ENCODE data around the gene OSTN.

Gene OSTN

DNA sequence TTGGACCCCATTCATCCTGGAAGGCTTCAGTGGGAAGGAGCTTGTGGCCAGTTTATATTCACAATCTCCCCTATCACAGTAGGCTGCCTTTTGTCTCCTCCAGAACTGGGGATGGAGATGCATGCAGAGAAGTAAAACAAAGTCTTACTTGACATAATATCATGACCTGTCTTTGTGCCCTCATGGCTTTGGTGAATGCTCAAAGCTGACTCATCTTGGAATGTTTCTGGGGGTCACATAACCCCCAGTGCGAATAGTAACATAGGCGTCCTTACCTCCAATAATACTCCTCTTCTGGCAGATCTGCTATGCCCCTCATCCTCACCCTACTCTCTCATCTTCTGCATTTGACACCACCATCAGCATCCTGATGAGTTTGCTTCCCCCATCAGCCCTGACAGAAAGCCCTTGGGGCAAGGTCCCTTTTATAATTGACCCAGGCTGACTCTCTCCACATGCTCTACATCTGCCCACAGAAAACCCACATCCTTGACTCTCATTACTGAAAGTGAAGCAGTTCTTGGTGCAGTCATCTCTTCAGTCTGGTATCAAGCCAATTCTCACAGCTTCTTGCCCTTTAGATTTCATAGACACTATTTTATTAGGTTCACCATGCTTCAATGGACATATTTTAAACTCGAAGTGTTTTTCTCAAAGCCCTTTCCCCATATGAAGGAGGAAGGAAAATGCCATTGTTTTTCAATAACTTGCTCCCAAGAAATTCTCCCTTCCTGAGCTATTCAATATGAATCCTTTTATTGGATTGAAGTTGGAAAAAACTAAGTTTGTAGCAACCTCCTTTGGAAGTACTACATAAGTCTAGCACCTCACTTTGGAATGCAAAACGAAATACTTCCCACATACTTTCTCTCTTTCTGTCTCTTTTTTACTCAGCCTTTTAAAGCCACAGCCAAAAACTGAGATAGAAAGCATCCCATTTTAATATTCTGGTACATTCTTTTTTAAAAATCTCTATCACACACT, 36.6 kb downstream of the OSTN start:
- DNase-seq, result no peak

DNA sequence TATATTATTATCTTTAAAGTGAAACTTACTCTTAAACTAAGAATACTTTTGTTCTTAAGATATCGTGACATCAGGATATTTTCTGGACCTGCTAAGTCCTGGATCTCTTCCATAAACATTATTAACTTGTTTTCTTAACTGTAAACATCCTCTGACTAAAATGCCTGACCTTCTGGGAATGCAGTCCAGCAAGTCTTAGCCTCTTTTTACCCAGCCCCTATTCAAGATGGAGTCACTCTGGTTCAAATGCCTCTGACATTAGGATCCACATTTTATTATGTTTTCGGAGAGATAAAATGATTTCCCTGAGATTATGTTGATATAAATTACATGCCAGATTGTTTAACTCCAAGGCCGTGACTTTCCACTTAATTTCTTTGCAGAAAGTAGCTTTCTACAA, 37.6 kb downstream of the OSTN start:
- no peak for DNase-seq

DNA sequence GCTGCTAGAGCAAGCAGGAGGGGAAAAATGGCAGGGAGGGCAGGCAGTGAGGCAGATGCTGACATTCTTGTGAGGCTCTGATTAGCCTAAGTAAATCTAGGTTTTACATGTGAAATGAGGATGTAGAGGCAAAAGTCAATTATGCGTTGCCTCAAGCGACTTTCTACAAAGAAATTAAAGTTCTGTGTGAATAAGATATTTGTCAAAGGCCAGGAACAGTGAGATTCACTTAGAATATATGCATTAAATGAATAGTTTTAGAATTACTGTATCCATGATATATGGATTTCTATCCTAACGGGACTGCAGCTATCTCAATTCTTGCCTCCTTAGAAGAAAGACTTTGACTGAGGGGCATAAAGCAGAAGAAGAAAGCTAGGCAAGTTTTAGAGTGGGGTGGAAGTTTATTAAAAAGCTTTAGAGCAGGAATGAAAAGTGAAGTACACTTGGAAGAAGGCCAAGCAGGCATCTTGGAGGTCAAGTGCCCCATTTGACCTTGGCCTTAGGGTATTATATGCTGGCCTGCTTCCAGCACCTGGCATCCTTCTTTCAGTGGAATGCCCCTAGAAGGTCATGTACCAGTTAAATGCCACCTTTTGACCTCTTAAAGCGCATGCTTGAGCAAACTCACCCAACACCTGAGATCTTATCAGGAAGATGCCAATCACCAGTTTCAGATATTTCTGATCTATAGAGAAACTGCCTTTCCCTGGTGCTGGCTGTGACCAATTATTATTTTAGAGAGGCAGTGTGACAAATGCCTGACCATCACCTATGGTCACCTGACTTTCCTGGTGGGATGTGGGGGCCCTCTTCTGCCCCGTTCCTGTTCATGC, 38.2 kb downstream of the OSTN start:
- no peak for DNase-seq

GRCh38 chr3:191238321-191238817, 39.3 kb downstream of the OSTN start:
- DNase-seq, result no peak

GRCh38 chr3:191239407-191240031, 40.5 kb downstream of the OSTN start:
- DNase-seq, result no peak

DNA sequence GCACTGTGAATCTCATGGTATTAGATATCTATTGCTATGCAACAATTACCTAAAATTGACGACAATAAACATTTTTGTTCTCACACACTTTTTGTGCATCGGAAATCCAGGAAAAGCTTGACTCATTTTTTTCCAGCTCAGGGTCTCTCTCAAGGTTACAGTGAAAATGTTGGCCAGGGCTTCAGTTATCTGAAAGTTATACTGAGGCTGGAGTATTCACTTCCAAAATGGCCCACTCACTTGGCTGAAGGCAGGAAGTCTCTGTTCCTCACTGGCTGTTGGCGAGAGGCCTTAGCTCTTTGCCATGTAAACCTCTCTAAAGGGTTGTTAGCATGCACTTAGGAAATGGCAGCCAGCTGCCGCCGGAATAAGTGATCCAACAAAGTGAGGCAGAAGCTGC, 41.4 kb downstream of the OSTN start:
- DNase-seq, result no peak

DNA sequence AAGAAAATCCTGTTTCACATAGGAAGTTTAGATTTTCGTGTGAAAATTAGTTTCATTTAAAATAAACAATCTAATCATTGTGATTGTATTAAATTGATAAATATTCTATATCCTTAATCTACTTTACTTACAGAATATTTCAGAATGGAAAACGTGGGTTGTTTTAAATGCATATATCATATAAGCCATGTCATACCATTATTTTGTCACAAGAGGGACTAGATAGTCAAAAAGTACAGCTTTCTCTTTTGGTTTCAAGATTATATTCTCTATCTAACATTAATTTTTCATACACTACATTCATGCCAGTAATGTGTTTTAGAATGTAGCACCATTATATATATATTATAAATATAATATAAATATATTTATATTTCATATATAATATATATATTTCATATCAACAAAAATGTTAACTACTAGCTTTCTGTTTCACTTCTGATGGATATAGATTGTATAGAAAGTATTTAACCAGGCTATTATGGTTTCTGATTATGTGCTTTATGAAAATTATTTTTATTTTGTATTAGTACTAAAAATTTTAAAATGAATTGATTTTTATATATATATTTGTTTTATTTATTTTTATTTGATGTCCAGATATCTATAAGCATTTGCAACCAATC, 45.3 kb downstream of the OSTN start:
- no peak for DNase-seq

- DNase-seq, result peak; percentile 37
Observed at GRCh38 chr3:191246034-191246433, 47.0 kb downstream of the OSTN start.

DNA sequence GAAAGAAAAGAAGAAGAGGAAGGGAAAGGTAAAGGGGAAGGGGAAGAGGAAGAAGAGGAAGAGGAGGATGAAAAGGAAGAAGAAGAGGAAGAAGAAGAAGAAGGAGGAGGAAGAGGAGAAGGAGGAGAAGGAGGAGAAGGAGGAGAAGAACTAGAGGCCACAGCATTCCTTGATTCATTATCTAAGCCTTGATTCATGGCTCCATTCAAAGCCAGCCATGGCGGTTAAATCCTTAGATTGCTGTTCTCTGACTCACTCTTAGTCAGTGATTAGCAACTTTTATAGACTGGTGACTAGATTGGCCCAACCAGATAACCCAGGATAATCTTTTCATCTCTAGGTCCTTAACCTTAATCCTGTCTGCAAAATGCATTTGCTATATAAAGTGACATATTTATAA, 47.6 kb downstream of the OSTN start:
- no peak for DNase-seq

GRCh38 chr3:191253089-191253799, 54.2 kb downstream of the OSTN start:
- DNase-seq, result no peak

DNA sequence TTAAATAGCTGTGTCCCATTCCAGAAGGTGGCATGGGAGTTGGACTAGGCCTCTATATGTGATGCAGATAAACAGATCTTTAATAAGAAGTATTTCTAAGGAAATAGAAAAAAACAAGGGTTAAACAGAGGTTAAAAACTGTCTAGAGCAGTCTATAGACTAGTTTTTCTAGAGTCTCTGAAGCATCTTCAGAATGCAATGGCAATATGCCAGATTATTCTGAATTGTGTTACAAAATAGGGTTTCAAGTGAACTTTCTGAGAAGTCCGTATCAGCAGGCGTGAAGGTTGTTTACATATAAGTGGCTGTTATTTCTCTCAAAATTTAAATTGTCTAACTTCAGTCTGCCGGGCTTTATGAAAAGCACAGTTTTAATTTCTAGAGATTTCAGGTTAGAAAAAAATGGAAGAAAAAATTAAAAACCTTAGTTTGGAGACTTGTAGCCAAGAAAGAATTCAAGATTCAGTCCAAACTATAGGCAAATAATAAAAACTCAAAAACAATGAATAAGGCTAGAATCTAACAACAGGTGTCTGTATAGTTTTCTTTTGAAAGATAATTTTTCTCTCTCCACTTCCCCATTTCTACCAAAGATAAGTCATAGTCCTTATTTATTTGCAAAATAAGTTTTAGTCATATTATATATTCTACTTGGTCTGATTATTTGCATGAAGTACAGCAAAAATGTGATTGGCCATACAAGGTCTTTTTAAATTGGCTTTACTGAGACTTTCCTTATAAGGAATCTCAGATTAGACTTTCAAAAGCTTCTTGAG, 55.2 kb downstream of the OSTN start:
- DNase-seq, result no peak

DNA sequence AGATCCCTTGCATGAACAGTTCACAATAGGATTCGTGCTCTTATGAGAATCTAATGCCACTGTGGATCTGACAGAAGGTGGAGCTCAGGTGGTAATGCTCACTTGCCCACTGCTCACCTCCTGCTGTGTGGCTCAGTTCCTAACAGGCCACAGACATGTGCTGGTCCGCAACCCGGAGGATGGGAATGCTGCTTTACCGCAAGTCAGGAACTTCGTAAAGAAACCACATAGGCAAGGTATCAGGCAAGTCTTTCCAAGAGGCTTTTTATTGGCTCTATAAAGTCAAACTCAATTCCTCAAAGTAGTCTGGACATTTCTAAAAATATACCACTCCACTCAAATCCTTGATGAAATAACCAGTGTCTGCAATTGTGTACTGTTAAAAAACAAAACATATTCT, 56.1 kb downstream of the OSTN start:
- DNase-seq, result no peak

DNA sequence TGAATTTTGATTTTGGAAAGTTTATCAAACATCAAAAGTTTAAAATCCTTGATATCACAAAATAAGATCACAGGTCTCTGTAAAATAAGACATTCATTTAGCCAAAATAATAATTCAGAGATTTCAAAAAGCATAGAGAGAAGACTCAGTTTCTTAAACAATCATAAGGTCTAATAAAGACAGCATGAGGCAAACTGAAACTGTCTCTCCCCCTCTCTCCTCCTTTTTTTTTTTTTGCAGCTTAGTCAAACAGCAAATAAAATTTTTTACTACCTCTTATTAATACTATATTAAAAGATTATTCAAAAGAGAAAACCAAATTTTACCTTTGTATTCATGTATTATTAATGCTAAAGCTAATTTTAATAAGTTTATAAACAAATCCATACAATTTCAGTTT, 57.4 kb downstream of the OSTN start:
- DNase-seq, result no peak

GRCh38 chr3:191257286-191257685, 58.2 kb downstream of the OSTN start:
- no peak for DNase-seq

GRCh38 chr3:191259486-191259885, 60.4 kb downstream of the OSTN start:
- DNase-seq, result no peak

- no peak for DNase-seq
Observed at GRCh38 chr3:191260431-191261303, 61.6 kb downstream of the OSTN start.

GRCh38 chr3:191261304-191261638, 62.2 kb downstream of the OSTN start:
- DNase-seq, result no peak

- no peak for DNase-seq
Observed at GRCh38 chr3:191262650-191263049, 63.6 kb downstream of the OSTN start.

DNA sequence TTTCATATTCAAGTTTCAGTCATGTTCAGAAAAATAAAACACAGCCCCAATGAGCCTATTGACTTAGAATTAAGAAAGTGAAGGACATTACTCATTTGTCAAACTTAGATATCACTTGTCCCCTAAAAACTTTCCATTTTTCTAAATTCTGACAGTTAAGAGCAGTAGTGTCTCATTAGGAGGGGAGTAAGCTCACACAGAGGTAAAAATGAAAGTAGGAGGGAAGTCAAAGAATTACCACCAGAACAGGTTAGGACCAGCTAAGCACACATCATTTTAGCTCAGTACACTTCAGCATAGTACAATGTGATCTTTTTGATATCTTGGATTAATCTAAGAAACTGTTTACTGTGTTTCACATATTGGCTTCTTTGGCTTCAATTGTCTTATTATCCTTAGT, 64.3 kb downstream of the OSTN start:
- no peak for DNase-seq

DNA sequence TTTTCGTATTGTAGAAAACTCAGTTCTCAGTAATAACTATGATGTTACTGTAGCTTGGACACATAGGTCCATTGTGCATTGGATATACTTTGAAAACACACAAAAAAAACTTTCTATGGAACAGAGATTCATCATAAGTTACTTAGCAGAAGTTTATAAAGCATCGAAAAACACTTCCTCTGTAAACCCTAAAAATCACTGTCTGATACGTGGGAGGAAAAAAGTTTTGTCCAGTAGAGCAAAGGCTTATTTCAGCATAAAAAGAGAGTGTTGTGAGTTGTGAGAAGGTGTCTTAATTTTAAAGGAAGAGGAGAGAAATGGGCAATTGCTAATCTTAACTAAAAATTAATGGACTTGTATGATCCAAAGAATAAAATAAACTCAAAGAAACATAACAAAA, 64.8 kb downstream of the OSTN start:
- no peak for DNase-seq

Measured in CD4-positive, alpha-beta T cell treated with Interleukin-12 subunit alpha and Interleukin-12 subunit beta, for 1 hour (primary cell).